T-helper 1 cell (primary cell): Measurements from ENCODE around the gene TMEM213.
"Not testable (repeated sequence)": the region's sequence is repeated elsewhere in the genome, so short reads cannot be mapped to it uniquely, and the experiment has no call there.

Experiments used
- DNase-seq, 5 donors: peaks; one replicate each; pipeline ENCODE4 v3.0.0-alpha.2; 2012 to 2020

The TMEM213 gene

GRCh38 chr7:138798836-138799235, 1.0 kb downstream of the TMEM213 start:
- peak in 1 of 5 donors; percentile 17 for DNase-seq

- no peak for DNase-seq
Measured at GRCh38 chr7:138799336-138800000, 1.7 kb downstream of the TMEM213 start.

GRCh38 chr7:138801256-138801655, 3.5 kb downstream of the TMEM213 start:
- DNase-seq, result no peak

GRCh38 chr7:138802706-138803105, 4.9 kb downstream of the TMEM213 start:
- no peak for DNase-seq

GRCh38 chr7:138804618-138805017, 6.8 kb downstream of the TMEM213 start:
- peak in 1 of 5 donors; percentile 19 for DNase-seq

- no peak for DNase-seq
Measured at GRCh38 chr7:138809346-138809745, 11.6 kb downstream of the TMEM213 start.

- not testable (repeated sequence) for DNase-seq
Measured at GRCh38 chr7:138811327-138811726, 13.5 kb downstream of the TMEM213 start.

GRCh38 chr7:138813945-138814344, 16.2 kb downstream of the TMEM213 start:
- peak in 1 of 5 donors; percentile 77 for DNase-seq

GRCh38 chr7:138814816-138815332, 17.1 kb downstream of the TMEM213 start:
- peak in 1 of 5 donors; percentile 44 for DNase-seq

GRCh38 chr7:138816650-138817049, 18.9 kb downstream of the TMEM213 start:
- peak in 1 of 5 donors; percentile 45 for DNase-seq

GRCh38 chr7:138819625-138820024, 21.8 kb downstream of the TMEM213 start:
- DNase-seq, result no peak

GRCh38 chr7:138821912-138822311, 24.1 kb downstream of the TMEM213 start:
- no peak for DNase-seq

- no peak for DNase-seq
Measured at GRCh38 chr7:138822867-138823535, 25.2 kb downstream of the TMEM213 start.

- DNase-seq, result peak in 1 of 5 donors; percentile 20
Measured at GRCh38 chr7:138825049-138825721, 27.4 kb downstream of the TMEM213 start.

- no peak for DNase-seq
Measured at GRCh38 chr7:138828302-138828701, 30.5 kb downstream of the TMEM213 start.

- DNase-seq, result no peak
Measured at GRCh38 chr7:138829335-138829734, 31.5 kb downstream of the TMEM213 start.

GRCh38 chr7:138832966-138833365, 35.2 kb downstream of the TMEM213 start:
- no peak for DNase-seq

- peak in 1 of 5 donors; percentile 52 for DNase-seq
Measured at GRCh38 chr7:138833596-138833995, 35.8 kb downstream of the TMEM213 start.

GRCh38 chr7:138834583-138834982, 36.8 kb downstream of the TMEM213 start:
- DNase-seq, result peak in 1 of 5 donors; percentile 82

GRCh38 chr7:138835087-138835486, 37.3 kb downstream of the TMEM213 start:
- DNase-seq, result no peak

GRCh38 chr7:138837627-138838026, 39.8 kb downstream of the TMEM213 start:
- DNase-seq, result no peak

GRCh38 chr7:138838166-138838565, 40.4 kb downstream of the TMEM213 start:
- DNase-seq, result no peak

GRCh38 chr7:138842111-138842510, 44.3 kb downstream of the TMEM213 start:
- DNase-seq, result no peak
